ENCODE data around the gene MED23.

MED23 gene

GRCh38 chr6:131654326-131654725, 26.3 kb upstream of the MED23 start:
- no peak overlapping the region for H3K4me3 ChIP-seq (replicated peaks; ENCODE audit: low read depth, low read length)
- no peak for TF ChIP-seq CTCF (IDR thresholded peaks at IDR 0.05; ENCODE audit: insufficient read depth, low read length, poor library complexity, severe bottlenecking)
- DNase-seq (ENCODE audit: extremely low read depth, insufficient read length): no peak
- no peaks in the 10 kb centered on the region for H3K36me3 ChIP-seq (ENCODE audit: control insufficient read depth, insufficient read depth, low read length)
- H3K27me3 ChIP-seq (replicated peaks; ENCODE audit: control insufficient read depth, insufficient read depth, low read length): no peaks in the 10 kb centered on the region; the same call in 1 of the 2 replicates

- no peaks in the 10 kb centered on the region for H3K36me3 ChIP-seq (ENCODE audit: control insufficient read depth, insufficient read depth, low read length)
- H3K4me3 ChIP-seq (replicated peaks; ENCODE audit: low read depth, low read length): no peak overlapping the region
- no peaks in the 10 kb centered on the region; the same call in 1 of the 2 replicates for H3K27me3 ChIP-seq (replicated peaks; ENCODE audit: control insufficient read depth, insufficient read depth, low read length)
- DNase-seq (ENCODE audit: extremely low read depth, insufficient read length): no peak
- TF ChIP-seq CTCF (IDR thresholded peaks at IDR 0.05; ENCODE audit: insufficient read depth, low read length, poor library complexity, severe bottlenecking): no peak
Observed at GRCh38 chr6:131652472-131652871, 24.4 kb upstream of the MED23 start.

GRCh38 chr6:131651782-131652181, 23.7 kb upstream of the MED23 start:
- Histone ChIP-seq H3K4me3 (replicated peaks; ENCODE audit: low read depth, low read length) (no peak overlapping the region), H3K27me3 (replicated peaks; ENCODE audit: control insufficient read depth, insufficient read depth, low read length) (no peaks in the 10 kb centered on the region; the same call in 1 of the 2 replicates), H3K36me3 (ENCODE audit: control insufficient read depth, insufficient read depth, low read length) (no peaks in the 10 kb centered on the region)
- DNase-seq (ENCODE audit: extremely low read depth, insufficient read length): no peak
- no peak for TF ChIP-seq CTCF (IDR thresholded peaks at IDR 0.05; ENCODE audit: insufficient read depth, low read length, poor library complexity, severe bottlenecking)

- H3K36me3 ChIP-seq (ENCODE audit: control insufficient read depth, insufficient read depth, low read length): no peaks in the 10 kb centered on the region
- DNase-seq (ENCODE audit: extremely low read depth, insufficient read length): no peak
- H3K4me3 ChIP-seq (replicated peaks; ENCODE audit: low read depth, low read length): no peak overlapping the region
- H3K27me3 ChIP-seq (replicated peaks; ENCODE audit: control insufficient read depth, insufficient read depth, low read length): no peaks in the 10 kb centered on the region; the same call in 1 of the 2 replicates
- TF ChIP-seq CTCF (IDR thresholded peaks at IDR 0.05; ENCODE audit: insufficient read depth, low read length, poor library complexity, severe bottlenecking): no peak
Observed at GRCh38 chr6:131646249-131646670, 18.2 kb upstream of the MED23 start.

- Histone ChIP-seq H3K36me3 (ENCODE audit: control insufficient read depth, insufficient read depth, low read length) (no peaks in the 10 kb centered on the region), H3K4me3 (replicated peaks; ENCODE audit: low read depth, low read length) (no peak overlapping the region), H3K27me3 (replicated peaks; ENCODE audit: control insufficient read depth, insufficient read depth, low read length) (no peaks in the 10 kb centered on the region; the same call in 1 of the 2 replicates)
- no peak for DNase-seq (ENCODE audit: extremely low read depth, insufficient read length)
- TF ChIP-seq CTCF (IDR thresholded peaks at IDR 0.05; ENCODE audit: insufficient read depth, low read length, poor library complexity, severe bottlenecking): no peak
Observed at GRCh38 chr6:131645846-131646245, 17.8 kb upstream of the MED23 start.

- Histone ChIP-seq H3K36me3 (ENCODE audit: control insufficient read depth, insufficient read depth, low read length) (no peaks in the 10 kb centered on the region), H3K4me3 (replicated peaks; ENCODE audit: low read depth, low read length) (no peak overlapping the region), H3K27me3 (replicated peaks; ENCODE audit: control insufficient read depth, insufficient read depth, low read length) (no peaks in the 10 kb centered on the region; the same call in 1 of the 2 replicates)
- TF ChIP-seq CTCF (IDR thresholded peaks at IDR 0.05; ENCODE audit: insufficient read depth, low read length, poor library complexity, severe bottlenecking): no peak
- no peak for DNase-seq (ENCODE audit: extremely low read depth, insufficient read length)
Observed at GRCh38 chr6:131644921-131645320, 16.9 kb upstream of the MED23 start.
